H1 (cell line): ENCODE data around the gene PAWR. TPM values are rescaled to one million over a fixed set of nuclear protein-coding genes. Genes with fewer than 3 reads are reported as not detected.

Experiments
- CTCF ChIA-PET: fragments of 300-600 bp; sonication (Branson Sonifier 250); formaldehyde crosslinking; loops from one replicate; lab custom pipeline; 2021; ENCODE audit not compliant: partially characterized antibody; lab: Charles Lee
- POLR2A ChIA-PET: fragments of 300-600 bp; sonication (Branson Sonifier 250); formaldehyde crosslinking; loops from one replicate; lab custom pipeline; 2021; ENCODE audit warnings: inconsistent platforms; ENCODE audit not compliant: partially characterized antibody; lab: Charles Lee
- DNase-seq, 2 experiments: peaks; one replicate each; pipeline versions ENCODE4 v3.0.0 to v3.0.0-alpha.2; 2010 to 2022; ENCODE audit warnings: low spot score in 2 of 2, low read depth in 1 of 2, mixed read lengths in 1 of 2
- FAIRE-seq: peaks from 2 replicates; lab custom pipeline; 2011; peaks lifted over from hg19 to GRCh38; lab: Jason Lieb, UNC
- H2AFZ ChIP-seq: 2 replicates; pipeline ENCODE4 v1.8.1; 2012; ENCODE audit warnings: low read length, inconsistent platforms
- H2AK5ac ChIP-seq: 2 replicates; pipeline ENCODE4 v1.6.1; 2013; ENCODE audit warnings: low read depth, low read length
- H2BK120ac ChIP-seq: replicated peaks from 2 replicates; pipeline ENCODE3; 2013; ENCODE audit warnings: low read depth, low read length, inconsistent platforms
- H2BK12ac ChIP-seq: 2 replicates; pipeline ENCODE4 v1.6.1; 2013; ENCODE audit warnings: low read depth, low read length
- H2BK15ac ChIP-seq: 2 replicates; pipeline ENCODE4 v1.6.1; 2013; ENCODE audit warnings: low read length
- H2BK20ac ChIP-seq: 2 replicates; pipeline ENCODE4 v1.6.1; 2013; ENCODE audit warnings: low read length
- H2BK5ac ChIP-seq: 2 replicates; pipeline ENCODE4 v1.6.1; 2013; ENCODE audit warnings: low read depth, low read length
- H3K14ac ChIP-seq: 2 replicates; pipeline ENCODE4 v1.6.1; 2013; ENCODE audit warnings: inconsistent platforms; ENCODE audit not compliant: insufficient read length
- H3K18ac ChIP-seq: 2 replicates; pipeline ENCODE4 v1.6.1; 2013; ENCODE audit warnings: low read length; ENCODE audit errors: extremely low read depth
- H3K23ac ChIP-seq: 2 replicates; pipeline ENCODE4 v1.6.1; 2013; ENCODE audit warnings: inconsistent platforms; ENCODE audit not compliant: insufficient read length
- H3K23me2 ChIP-seq: 2 replicates; pipeline ENCODE4 v1.6.1; 2013; ENCODE audit warnings: low read depth, low read length
- H3K27ac ChIP-seq: 2 replicates; pipeline ENCODE4 v1.6.1; 2011; ENCODE audit warnings: low read depth, low read length, inconsistent platforms
- H3K27me3 ChIP-seq, 4 experiments: replicated peaks in 1 of 4; 1 replicate in 1 of 4; 2 replicates in 3 of 4; pipeline versions ENCODE4 v1.6.1 to v1.8.1; 2011 to 2013; ENCODE audit warnings: low read length in 3 of 4, mild to moderate bottlenecking in 3 of 4, inconsistent platforms in 2 of 4, mixed read lengths in 2 of 4, moderate library complexity in 1 of 4; ENCODE audit not compliant: control insufficient read depth in 3 of 4, insufficient read depth in 3 of 4; ENCODE audit errors: extremely low read depth in 1 of 4
- H3K36me3 ChIP-seq, 4 experiments: 2 replicates each; pipeline versions ENCODE4 v1.6.1 to v1.8.1; 2011 to 2013; ENCODE audit warnings: mild to moderate bottlenecking in 4 of 4, low read length in 3 of 4, moderate library complexity in 2 of 4, control low read depth in 1 of 4, inconsistent platforms in 1 of 4; ENCODE audit not compliant: insufficient read depth in 4 of 4, control insufficient read depth in 2 of 4
- H3K4ac ChIP-seq: replicated peaks from 2 replicates; pipeline ENCODE3; 2013; ENCODE audit warnings: low read length, low read depth, mixed read lengths, inconsistent platforms; ENCODE audit not compliant: insufficient read length
- H3K4me1 ChIP-seq, 4 experiments: replicated peaks in 1 of 4; 1 replicate in 1 of 4; 2 replicates in 3 of 4; pipeline versions ENCODE4 v1.6.1 to v1.8.1; 2011 to 2013; ENCODE audit warnings: low read length in 3 of 4, inconsistent platforms in 2 of 4, mixed read lengths in 1 of 4; ENCODE audit not compliant: insufficient read depth in 4 of 4, control insufficient read depth in 3 of 4
- H3K4me2 ChIP-seq, 2 experiments: 2 replicates each; pipeline versions ENCODE4 v1.6.1 to v1.8.1; 2011 to 2013; ENCODE audit warnings: low read depth in 2 of 2, low read length in 2 of 2, control low read depth in 1 of 2, inconsistent platforms in 1 of 2, mild to moderate bottlenecking in 1 of 2; ENCODE audit not compliant: insufficient read depth in 1 of 2
- H3K4me3 ChIP-seq, 4 experiments: fragments of 200-600, 300-600 bp in 1 of 4; sonication (generic), shearing (Covaris generic), sonication (Bioruptor Twin) in 1 of 4; 2 replicates each; pipeline versions ENCODE4 v1.5.1 to v1.8.1; 2011 to 2016; ENCODE audit warnings: low read length in 4 of 4, low read depth in 3 of 4, control low read depth in 2 of 4, inconsistent platforms in 2 of 4, mild to moderate bottlenecking in 2 of 4, mixed read lengths in 1 of 4, moderate library complexity in 1 of 4; ENCODE audit not compliant: insufficient read depth in 2 of 4; ENCODE audit errors: extremely low read depth in 1 of 4
- H3K56ac ChIP-seq: replicated peaks from 2 replicates; pipeline ENCODE3; 2013; ENCODE audit warnings: low read depth, mild to moderate bottlenecking, mixed read lengths, low read length, inconsistent platforms; ENCODE audit not compliant: insufficient read length
- H3K79me1 ChIP-seq: 2 replicates; pipeline ENCODE4 v1.6.1; 2013; ENCODE audit warnings: low read depth, low read length, control low read depth
- H3K79me2 ChIP-seq, 2 experiments: 2 replicates each; pipeline versions ENCODE4 v1.6.1 to v1.8.1; 2012 to 2013; ENCODE audit warnings: low read length in 2 of 2, mild to moderate bottlenecking in 2 of 2, inconsistent platforms in 1 of 2; ENCODE audit not compliant: insufficient read depth in 2 of 2, control insufficient read depth in 1 of 2
- H3K9ac ChIP-seq, 4 experiments: replicated peaks in 1 of 4; 1 replicate in 1 of 4; 2 replicates in 3 of 4; pipeline versions ENCODE4 v1.6.1 to v1.8.1; 2011 to 2013; ENCODE audit warnings: low read depth in 3 of 4, low read length in 3 of 4, control low read depth in 2 of 4, mild to moderate bottlenecking in 2 of 4, moderate library complexity in 2 of 4, inconsistent platforms in 1 of 4; ENCODE audit errors: extremely low read depth in 1 of 4
- H3K9me3 ChIP-seq, 2 experiments: 2 replicates each; pipeline versions ENCODE4 v1.6.1 to v1.8.1; 2012 to 2013; ENCODE audit warnings: mild to moderate bottlenecking in 2 of 2, moderate library complexity in 2 of 2, control low read depth in 1 of 2, inconsistent platforms in 1 of 2, low read depth in 1 of 2, low read length in 1 of 2, mixed read lengths in 1 of 2; ENCODE audit not compliant: insufficient read depth in 2 of 2
- H4K20me1 ChIP-seq, 2 experiments: replicated peaks in 1 of 2; 2 replicates each; pipeline versions ENCODE3 to v1.8.1; 2011 to 2013; ENCODE audit warnings: inconsistent platforms in 2 of 2, low read length in 2 of 2, mild to moderate bottlenecking in 1 of 2; ENCODE audit not compliant: insufficient read depth in 2 of 2, control insufficient read depth in 1 of 2
- H4K5ac ChIP-seq: 2 replicates; pipeline ENCODE4 v1.6.1; 2013; ENCODE audit warnings: low read length, low read depth, mixed read lengths, inconsistent platforms; ENCODE audit not compliant: insufficient read length
- H4K8ac ChIP-seq: 2 replicates; pipeline ENCODE4 v1.8.0; 2013; ENCODE audit warnings: mild to moderate bottlenecking, moderate library complexity, low read length, inconsistent platforms; ENCODE audit not compliant: insufficient read depth; ENCODE audit errors: extremely low read depth
- H4K91ac ChIP-seq: replicated peaks from 2 replicates; pipeline ENCODE3; 2013; ENCODE audit warnings: low read length, mixed read lengths, inconsistent platforms; ENCODE audit not compliant: insufficient read length
- EZH2 ChIP-seq: fragments of 200-600 bp; sonication (generic); IDR thresholded peaks from 2 replicates; pipeline ENCODE4 v1.7.1; 2012; ENCODE audit warnings: low read depth, mild to moderate bottlenecking, moderate library complexity, low read length, inconsistent platforms; ENCODE audit not compliant: severe bottlenecking
- JUND ChIP-seq: IDR thresholded peaks from 2 replicates; pipeline ENCODE4 v1.6.1; 2011; ENCODE audit warnings: mild to moderate bottlenecking, improper control_type of control experiment, low read length
- KDM1A ChIP-seq: fragments of 200-600, 300-600 bp; sonication (generic); IDR thresholded peaks from 2 replicates; pipeline ENCODE4 v1.7.1; 2016; ENCODE audit warnings: mild to moderate bottlenecking, low read length, borderline replicate concordance
- KDM5A ChIP-seq: fragments of 200-600 bp; IDR thresholded peaks from 2 replicates; pipeline ENCODE4 v1.7.1; 2012; ENCODE audit warnings: mild to moderate bottlenecking, low read length, inconsistent platforms, mixed read lengths
- SIRT6 ChIP-seq: IDR thresholded peaks from one replicate; pipeline ENCODE4 v1.7.1; 2012; ENCODE audit warnings: low read length, inconsistent platforms
- SIX5 ChIP-seq: IDR thresholded peaks from 2 replicates; pipeline ENCODE4 v1.6.1; 2011; ENCODE audit warnings: mild to moderate bottlenecking, low read depth, low read length
- TAF1 ChIP-seq: IDR thresholded peaks from 2 replicates; pipeline ENCODE4 v1.6.1; 2011; ENCODE audit warnings: mild to moderate bottlenecking, low read depth, low read length
- WGBS, 2 experiments: shearing (Covaris generic) in 1 of 2; methylation state at CpG; one replicate each; pipeline versions ENCODE4 v1.1.6 to v1.1.7; 2013 to 2015; ENCODE audit warnings: low lambda C conversion rate in 2 of 2, mixed read lengths in 2 of 2, inconsistent platforms in 1 of 2, low coverage in 1 of 2, missing lambda C conversion rate in 1 of 2; ENCODE audit not compliant: insufficient replicate concordance in 2 of 2, insufficient coverage in 1 of 2, insufficient read length in 1 of 2; ENCODE audit errors: extremely low coverage in 1 of 2, missing lambda C conversion rate in 1 of 2; 5-methylcytosine and 5-hydroxymethylcytosine counted together
- polyA plus RNA-seq, 7 experiments: library from polyadenylated mRNA; depleted of rRNA in 3 of 7; stranded (reverse) in 5 of 7; unstranded in 2 of 7; fragments of >200 nt in 5 of 7; fragments of 200-250 nt in 2 of 7; gene quantifications; 1 replicate in 5 of 7; 2 replicates in 1 of 7; 4 replicates in 1 of 7; pipeline versions ENCODE4 v1.2.1 to v1.2.3, GENCODE V29; 2011 to 2013; ENCODE audit warnings: missing spikeins in 2 of 7, mixed read lengths in 2 of 7
- total RNA-seq: library from RNA; stranded (reverse); fragmentation: NEBNext Ultra II Directional; extraction: Animal tissue kit (Norgen Biotek cat#: 25700); gene quantifications from 2 replicates; pipeline ENCODE4 v1.2.1, GENCODE V29; 2021
- TF ChIP-seq, protein P1 (sequence below): IDR thresholded peaks from 2 replicates; pipeline ENCODE4 v1.6.1; 2012; ENCODE audit warnings: inconsistent platforms
- TF ChIP-seq, protein P2 (sequence below): IDR thresholded peaks from 2 replicates; pipeline ENCODE4 v1.6.1; 2012; ENCODE audit warnings: low read length, inconsistent platforms

The PAWR gene
- total and polyA plus RNA-seq, 2 of the 8 experiments (the other 6 are each of a cell fraction or from before 2014, with no cell fraction given), result 28.3 to 327 TPM

DNA sequence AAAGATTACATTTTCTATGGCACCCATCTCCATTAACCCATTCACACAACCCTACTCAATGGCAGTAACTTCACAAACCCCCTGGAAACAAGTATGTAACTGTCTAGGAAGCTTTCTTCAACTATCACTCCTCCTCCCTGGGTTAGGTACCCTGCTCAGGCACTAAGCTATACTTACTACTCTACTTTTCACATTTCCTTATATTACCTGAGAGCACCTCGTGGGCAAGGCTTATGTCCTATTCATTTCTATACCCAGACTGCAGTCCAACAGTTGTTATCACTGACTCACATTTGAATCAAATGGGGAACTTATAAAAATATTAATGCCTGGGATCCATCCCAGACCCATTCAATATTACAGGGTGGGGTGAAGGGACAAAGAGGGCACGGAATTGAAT lies 4.6 kb downstream of the PAWR start:
- Histone ChIP-seq H3K4me3 (peak overlapping the region in 2 of 4 experiments; percentile 95 to 96; a peak in 3 of 8 replicates), H3K27ac (no peak overlapping the region), H2BK12ac (no peak overlapping the region), H2BK15ac (no peak overlapping the region), H2BK20ac (no peak overlapping the region), H3K4me1 (peaks cover 0 to 10% (median 3%) of the 10 kb centered on the region in 4 experiments; a peak in 3 of 7 replicates), H3K9ac (no peak overlapping the region), H3K9me3 (no peaks in the 10 kb centered on the region), H2AFZ (no peak overlapping the region), H2BK5ac (no peak overlapping the region), H3K4ac (no peak overlapping the region), H3K4me2 (peak overlapping the region; percentile 76 to 96), H3K36me3 (peaks cover 0 to 17% (median 0%) of the 10 kb centered on the region in 4 experiments; a peak in 1 of 8 replicates), H3K23me2 (peaks cover 2% of the 10 kb centered on the region; the same call in 1 of the 2 replicates), H3K56ac (no peak overlapping the region), H4K5ac (no peak overlapping the region), H3K79me2 (peaks cover 56 to 92% of the 10 kb centered on the region in 2 experiments), H4K8ac (no peak overlapping the region), H3K14ac (no peak overlapping the region), H3K23ac (no peak overlapping the region), H3K18ac (no peak overlapping the region), H2AK5ac (no peak overlapping the region), H2BK120ac (no peak overlapping the region), H4K20me1 (peaks cover 6 to 34% of the 10 kb centered on the region in 2 experiments), H3K79me1 (no peaks in the 10 kb centered on the region), H3K27me3 (no peaks in the 10 kb centered on the region), H4K91ac (no peak overlapping the region)
- DNase-seq, result no peak
- no peak for FAIRE-seq
- CTCF ChIA-PET, result interaction anchor here (1.1 to 2.9 kb wide), 4 partner anchors 13 to 52 kb away, joined by 3 to 7 read pairs (median 4); no protein-coding TSS in a partner anchor
- 75% methylated on average over 2 of the region's 2 CpGs; no CpG with 5 or more reads in 1 of the 2 experiments for WGBS, 2 experiments
- POLR2A ChIA-PET, result interaction anchor here (1.4 to 9.3 kb wide), 3 partner anchors 9 to 139 kb away, joined by 3 to 91 read pairs (median 5); no protein-coding TSS in a partner anchor
- TF ChIP-seq, protein P1, sequence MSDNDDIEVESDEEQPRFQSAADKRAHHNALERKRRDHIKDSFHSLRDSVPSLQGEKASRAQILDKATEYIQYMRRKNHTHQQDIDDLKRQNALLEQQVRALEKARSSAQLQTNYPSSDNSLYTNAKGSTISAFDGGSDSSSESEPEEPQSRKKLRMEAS, result no peak
- TF ChIP-seq SIRT6 (no peak), KDM5A (no peak), TAF1 (no peak), JUND (no peak), EZH2 (no peak), SIX5 (no peak), KDM1A (no peak)
- TF ChIP-seq, protein P2, sequence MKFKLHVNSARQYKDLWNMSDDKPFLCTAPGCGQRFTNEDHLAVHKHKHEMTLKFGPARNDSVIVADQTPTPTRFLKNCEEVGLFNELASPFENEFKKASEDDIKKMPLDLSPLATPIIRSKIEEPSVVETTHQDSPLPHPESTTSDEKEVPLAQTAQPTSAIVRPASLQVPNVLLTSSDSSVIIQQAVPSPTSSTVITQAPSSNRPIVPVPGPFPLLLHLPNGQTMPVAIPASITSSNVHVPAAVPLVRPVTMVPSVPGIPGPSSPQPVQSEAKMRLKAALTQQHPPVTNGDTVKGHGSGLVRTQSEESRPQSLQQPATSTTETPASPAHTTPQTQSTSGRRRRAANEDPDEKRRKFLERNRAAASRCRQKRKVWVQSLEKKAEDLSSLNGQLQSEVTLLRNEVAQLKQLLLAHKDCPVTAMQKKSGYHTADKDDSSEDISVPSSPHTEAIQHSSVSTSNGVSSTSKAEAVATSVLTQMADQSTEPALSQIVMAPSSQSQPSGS, result no peak
